Colonic mucosa (tissue), 4 donors: ENCODE results near the gene AAR2. TPM values are rescaled to one million over a fixed set of nuclear protein-coding genes. Genes with fewer than 3 reads are reported as not detected.

Experiments used
- DNase-seq: peaks from one replicate; pipeline ENCODE4 v3.0.0-alpha.2; 2020
- H3K27ac ChIP-seq: fragments of 200-600 bp; one replicate; pipeline ENCODE4 v1.8.0; 2021
- H3K27me3 ChIP-seq: fragments of 200-600 bp; one replicate; pipeline ENCODE4 v1.8.0; 2021
- H3K36me3 ChIP-seq: fragments of 200-600 bp; one replicate; pipeline ENCODE4 v1.8.0; 2021
- H3K4me1 ChIP-seq: fragments of 200-600 bp; one replicate; pipeline ENCODE4 v1.8.0; 2021; ENCODE audit warnings: mild to moderate bottlenecking
- H3K4me3 ChIP-seq: fragments of 200-600 bp; one replicate; pipeline ENCODE4 v1.8.0; 2021
- H3K9ac ChIP-seq, 2 donors: one replicate each; pipeline ENCODE4 v1.7.0; 2013; ENCODE audit warnings: control low read depth in 2 of 2, low read depth in 2 of 2, low read length in 2 of 2
- H3K9me3 ChIP-seq: fragments of 200-600 bp; one replicate; pipeline ENCODE4 v1.8.0; 2021
- intact Hi-C: fragments of 100-400 bp; cut with DNase I; formaldehyde crosslinking; loops from one replicate; pipeline ENCODE4 v1.14.1; 2022
- total RNA-seq, 2 donors: library from RNA; stranded (reverse); fragmentation: NEBNext Ultra II Directional in 1 of 2; extraction: Animal tissue kit (Norgen Biotek cat#: 25700) in 1 of 2; gene quantifications; one replicate each; pipeline ENCODE4 v1.2.1, GENCODE V29; 2021
- TF ChIP-seq, protein P1 (sequence below): fragments of 200-600 bp; IDR thresholded peaks from one replicate; pipeline ENCODE4 v1.8.0; 2022; ENCODE audit warnings: antibody characterized with exemption, mild to moderate bottlenecking
- donor health status: healthy.
- donor health status: DM: no; HTN: no; CAD: no.
- donor health status: DM: no; HTN: no; CAD: no.

Gene AAR2, protein sequence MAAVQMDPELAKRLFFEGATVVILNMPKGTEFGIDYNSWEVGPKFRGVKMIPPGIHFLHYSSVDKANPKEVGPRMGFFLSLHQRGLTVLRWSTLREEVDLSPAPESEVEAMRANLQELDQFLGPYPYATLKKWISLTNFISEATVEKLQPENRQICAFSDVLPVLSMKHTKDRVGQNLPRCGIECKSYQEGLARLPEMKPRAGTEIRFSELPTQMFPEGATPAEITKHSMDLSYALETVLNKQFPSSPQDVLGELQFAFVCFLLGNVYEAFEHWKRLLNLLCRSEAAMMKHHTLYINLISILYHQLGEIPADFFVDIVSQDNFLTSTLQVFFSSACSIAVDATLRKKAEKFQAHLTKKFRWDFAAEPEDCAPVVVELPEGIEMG
- total RNA-seq: 10 to 100 TPM; 16.1 to 19.9 TPM

DNA sequence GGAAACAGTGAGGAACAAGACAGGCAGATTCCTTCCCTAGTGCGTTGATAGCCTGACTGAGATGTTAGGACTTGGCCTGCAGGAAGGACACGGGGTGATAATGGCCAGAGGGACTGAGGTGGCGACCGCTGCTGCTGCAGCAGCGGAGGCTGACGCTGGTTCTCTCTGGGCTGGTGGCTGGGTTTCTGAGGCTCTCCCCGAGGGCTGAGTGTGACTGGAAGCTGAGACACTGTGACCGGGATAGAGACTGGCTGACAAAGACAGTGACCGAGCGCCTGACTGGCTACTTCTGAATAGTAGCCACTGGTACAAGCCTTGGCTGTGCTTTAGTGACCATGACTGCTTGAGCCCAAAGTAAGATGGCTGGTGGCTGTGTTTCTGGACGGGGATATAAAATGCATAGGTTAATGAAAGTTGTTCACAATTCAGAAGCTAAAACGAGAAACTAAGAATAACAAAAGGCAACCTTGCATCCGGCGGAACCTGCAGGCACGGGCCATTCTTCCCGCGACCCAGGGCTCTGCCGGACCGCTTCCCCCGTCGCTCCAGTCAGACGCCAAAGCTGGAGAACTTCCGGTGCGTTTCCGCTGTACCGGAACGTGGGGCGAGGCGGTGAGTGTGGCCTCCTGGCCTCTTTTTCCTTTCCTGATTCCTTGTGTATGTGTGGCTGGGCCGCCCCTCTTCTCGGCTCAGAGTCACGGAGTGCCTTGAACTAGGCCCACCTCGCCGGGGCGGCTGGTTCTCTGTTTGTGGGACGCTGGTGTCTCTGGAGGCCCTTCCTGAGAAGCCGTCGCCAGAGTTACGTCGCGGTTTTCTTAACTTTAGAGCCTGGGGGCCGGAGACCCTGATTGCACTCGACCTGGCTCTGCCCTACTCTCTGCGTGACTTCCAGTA lies at the start of gene AAR2:
Gene AAR2, plus strand, starts transcription at position 587 of the 894 bp plus-strand sequence. CDS start 3,391 bp downstream, outside the sequence.
- peak within 1 kb of the TSS; percentile 79 to 86 for H3K9ac ChIP-seq
- DNase-seq: peak; percentile 83
- no peaks in the 10 kb centered on the region for H3K9me3 ChIP-seq
- intact Hi-C loops: no loop called here
- H3K4me3 ChIP-seq: peak within 1 kb of the TSS; percentile 89
- peaks cover 12% of the 10 kb centered on the region for H3K4me1 ChIP-seq
- TF ChIP-seq, protein P1, sequence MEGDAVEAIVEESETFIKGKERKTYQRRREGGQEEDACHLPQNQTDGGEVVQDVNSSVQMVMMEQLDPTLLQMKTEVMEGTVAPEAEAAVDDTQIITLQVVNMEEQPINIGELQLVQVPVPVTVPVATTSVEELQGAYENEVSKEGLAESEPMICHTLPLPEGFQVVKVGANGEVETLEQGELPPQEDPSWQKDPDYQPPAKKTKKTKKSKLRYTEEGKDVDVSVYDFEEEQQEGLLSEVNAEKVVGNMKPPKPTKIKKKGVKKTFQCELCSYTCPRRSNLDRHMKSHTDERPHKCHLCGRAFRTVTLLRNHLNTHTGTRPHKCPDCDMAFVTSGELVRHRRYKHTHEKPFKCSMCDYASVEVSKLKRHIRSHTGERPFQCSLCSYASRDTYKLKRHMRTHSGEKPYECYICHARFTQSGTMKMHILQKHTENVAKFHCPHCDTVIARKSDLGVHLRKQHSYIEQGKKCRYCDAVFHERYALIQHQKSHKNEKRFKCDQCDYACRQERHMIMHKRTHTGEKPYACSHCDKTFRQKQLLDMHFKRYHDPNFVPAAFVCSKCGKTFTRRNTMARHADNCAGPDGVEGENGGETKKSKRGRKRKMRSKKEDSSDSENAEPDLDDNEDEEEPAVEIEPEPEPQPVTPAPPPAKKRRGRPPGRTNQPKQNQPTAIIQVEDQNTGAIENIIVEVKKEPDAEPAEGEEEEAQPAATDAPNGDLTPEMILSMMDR: no peak
- H3K27me3 ChIP-seq: no peaks in the 10 kb centered on the region
- H3K36me3 ChIP-seq: no peaks in the 10 kb centered on the region
- peak within 1 kb of the TSS; percentile 56 for H3K27ac ChIP-seq

- no peak for DNase-seq
- intact Hi-C loops: no loop called here
- Histone ChIP-seq H3K36me3 (no peaks in the 10 kb centered on the region), H3K4me3 (no peak overlapping the region), H3K9me3 (no peaks in the 10 kb centered on the region), H3K27me3 (no peaks in the 10 kb centered on the region), H3K9ac (no peak overlapping the region), H3K4me1 (no peaks in the 10 kb centered on the region), H3K27ac (no peak overlapping the region)
- TF ChIP-seq, protein P1: no peak
Measured at GRCh38 chr20:36193977-36194712, 42.1 kb upstream of the AAR2 start.

- no peak overlapping the region for H3K4me3 ChIP-seq
- H3K4me1 ChIP-seq: no peaks in the 10 kb centered on the region
- H3K27me3 ChIP-seq: no peaks in the 10 kb centered on the region
- intact Hi-C loops: loop anchor here (5.0 kb wide), 2 partner anchors 39 to 204 kb away; no protein-coding TSS in a partner anchor
- TF ChIP-seq, protein P1: no peak
- no peak overlapping the region for H3K9ac ChIP-seq
- H3K9me3 ChIP-seq: no peaks in the 10 kb centered on the region
- no peak for DNase-seq
- H3K36me3 ChIP-seq: no peaks in the 10 kb centered on the region
- H3K27ac ChIP-seq: no peak overlapping the region
Measured at GRCh38 chr20:36196676-36197075, 39.6 kb upstream of the AAR2 start.

DNA sequence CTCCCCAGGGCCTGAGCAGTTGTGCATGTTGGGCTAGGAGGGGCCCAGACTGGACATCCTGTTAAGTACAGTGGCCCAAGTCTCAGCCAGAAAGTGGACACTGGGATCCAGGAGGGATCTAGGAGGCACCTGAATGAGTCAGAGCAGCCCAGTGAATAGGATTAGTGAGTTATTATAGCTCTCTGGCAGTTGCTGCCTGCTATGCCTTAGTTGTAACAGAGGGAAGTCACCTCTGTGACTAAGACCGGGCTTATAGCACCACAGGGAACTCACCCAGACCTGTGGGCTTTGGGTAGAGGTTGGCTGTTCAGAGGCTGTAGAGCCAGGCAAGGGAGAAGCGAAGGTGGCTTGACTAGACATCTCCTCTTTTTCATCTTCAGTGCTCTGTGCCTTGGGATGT lies 39.0 kb upstream of the AAR2 start:
- DNase-seq: no peak
- TF ChIP-seq, protein P1: no peak

More for the DNA sequence above, 39.0 kb upstream of the AAR2 start:
- H3K9ac ChIP-seq: no peak overlapping the region
- H3K4me3 ChIP-seq: no peak overlapping the region
- H3K27me3 ChIP-seq: no peaks in the 10 kb centered on the region
- H3K36me3 ChIP-seq: no peaks in the 10 kb centered on the region
- H3K4me1 ChIP-seq: no peaks in the 10 kb centered on the region
- no peaks in the 10 kb centered on the region for H3K9me3 ChIP-seq
- no peak overlapping the region for H3K27ac ChIP-seq
- intact Hi-C loops: loop anchor here (5.0 kb wide), 2 partner anchors 40 to 205 kb away; no protein-coding TSS in a partner anchor
